SH-SY5Y (cell line): ENCODE data around the gene GPBP1.

Experiments used
- GATA2 ChIP-seq: IDR thresholded peaks from 2 replicates; pipeline ENCODE4 v1.6.1; 2011; ENCODE audit warnings: mild to moderate bottlenecking, low read depth, low read length
- GATA3 ChIP-seq: IDR thresholded peaks from 2 replicates; pipeline ENCODE4 v1.6.1; 2011; ENCODE audit warnings: low read depth, mild to moderate bottlenecking, low read length, moderate library complexity

- TF ChIP-seq GATA3 (no peak), GATA2 (no peak)
These were observed 18.8 kb upstream of the GPBP1 start for GRCh38 chr5:57155033-57155432.
